Stimulated activated CD8-positive, alpha-beta memory T cell treated with anti-CD3 and anti-CD28 coated beads, Interleukin-7, amount 100 ng/mL, for 1 hour (primary cell): ENCODE data around the gene SYNGR1.
"Not testable (repeated sequence)": the region's sequence is repeated elsewhere in the genome, so short reads cannot be mapped to it uniquely, and the experiment has no call there.

Experiments used
- DNase-seq, 2 donors: peaks; one replicate each; pipeline ENCODE4 v3.0.0-alpha.2; 2020; ENCODE audit warnings: low read depth in 2 of 2

The SYNGR1 gene

GRCh38 chr22:39405346-39406085 is 55.7 kb downstream of the SYNGR1 start:
- DNase-seq = no peak

- DNase-seq = no peak
Measured at GRCh38 chr22:39408173-39408572, 58.4 kb downstream of the SYNGR1 start.

DNA sequence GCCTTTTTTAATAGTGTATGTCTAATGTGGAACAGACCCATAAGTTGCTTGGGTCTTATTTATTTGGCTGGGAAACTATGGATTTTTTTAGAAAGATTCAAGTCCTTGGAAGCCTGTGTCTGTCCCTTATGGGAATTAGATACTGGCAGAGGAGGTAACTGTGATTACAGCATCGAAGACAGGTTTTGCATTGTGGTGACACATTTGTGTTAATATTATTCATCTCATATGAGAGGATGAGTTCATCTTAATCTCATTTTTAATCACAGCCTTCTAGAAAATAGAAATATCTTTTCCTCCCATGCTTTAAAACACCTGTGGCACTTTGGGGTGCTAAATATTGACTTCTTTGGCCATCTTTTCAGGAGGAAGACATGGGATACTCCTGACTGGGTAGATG is 59.0 kb downstream of the SYNGR1 start:
- DNase-seq = no peak

DNA sequence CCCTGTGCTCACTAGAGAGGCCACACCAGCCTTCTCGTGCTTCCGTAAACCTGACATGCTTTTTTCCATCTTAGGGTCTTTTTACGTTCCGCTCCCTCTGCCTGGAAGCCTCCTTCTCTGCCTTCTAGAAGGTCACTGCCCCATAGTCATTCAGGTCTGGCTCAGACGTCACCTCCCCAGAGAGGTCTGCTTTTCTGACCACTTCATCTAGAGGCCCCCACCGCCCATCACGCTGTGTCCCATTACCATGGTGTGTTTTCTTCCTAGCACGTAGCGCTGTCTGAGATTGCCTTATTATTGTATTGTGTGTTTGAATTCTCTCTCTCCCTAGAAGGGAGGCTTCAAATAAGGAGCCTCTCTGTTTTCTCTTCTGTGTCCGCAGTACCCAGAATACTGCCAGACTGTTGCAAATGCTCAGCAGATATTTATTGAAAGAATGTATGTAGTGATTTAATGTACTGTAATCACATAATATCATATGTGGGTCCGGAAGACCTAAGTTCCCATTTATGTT is 59.8 kb downstream of the SYNGR1 start:
- DNase-seq = no peak

- DNase-seq = no peak
Measured at GRCh38 chr22:39410264-39410663, 60.5 kb downstream of the SYNGR1 start.

DNA sequence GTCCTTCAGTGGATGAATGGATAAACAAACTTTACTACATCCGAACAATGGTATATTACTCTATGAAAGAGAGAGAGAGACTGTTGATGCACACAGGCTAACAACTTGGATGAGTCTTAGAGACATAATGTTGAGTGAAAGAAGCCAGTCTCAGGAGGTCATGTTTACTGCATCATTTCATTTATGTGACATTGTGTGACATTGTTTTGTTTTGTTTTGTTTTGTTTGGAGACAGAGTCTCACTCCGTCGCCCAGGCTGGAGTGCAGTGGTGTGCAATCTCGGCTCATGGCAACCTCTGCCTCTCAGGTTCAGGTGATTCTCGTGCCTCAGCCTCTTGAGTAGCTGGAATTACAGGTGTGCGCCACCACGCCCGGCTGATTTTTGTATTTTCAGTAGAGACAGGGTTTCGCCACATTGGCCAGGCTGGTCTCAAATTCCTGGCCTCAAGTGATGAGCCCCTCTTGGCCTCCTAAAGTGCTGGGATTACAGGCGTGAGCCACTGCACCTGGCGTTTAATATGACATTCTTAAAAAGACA is 62.1 kb downstream of the SYNGR1 start:
- not testable (repeated sequence) for DNase-seq

GRCh38 chr22:39413204-39413603 is 63.4 kb downstream of the SYNGR1 start:
- not testable (repeated sequence) for DNase-seq

- no peak for DNase-seq
Measured at GRCh38 chr22:39414377-39414776, 64.6 kb downstream of the SYNGR1 start.

- no peak for DNase-seq
Measured at GRCh38 chr22:39414886-39415285, 65.1 kb downstream of the SYNGR1 start.

GRCh38 chr22:39415506-39415905 is 65.7 kb downstream of the SYNGR1 start:
- DNase-seq = no peak

DNA sequence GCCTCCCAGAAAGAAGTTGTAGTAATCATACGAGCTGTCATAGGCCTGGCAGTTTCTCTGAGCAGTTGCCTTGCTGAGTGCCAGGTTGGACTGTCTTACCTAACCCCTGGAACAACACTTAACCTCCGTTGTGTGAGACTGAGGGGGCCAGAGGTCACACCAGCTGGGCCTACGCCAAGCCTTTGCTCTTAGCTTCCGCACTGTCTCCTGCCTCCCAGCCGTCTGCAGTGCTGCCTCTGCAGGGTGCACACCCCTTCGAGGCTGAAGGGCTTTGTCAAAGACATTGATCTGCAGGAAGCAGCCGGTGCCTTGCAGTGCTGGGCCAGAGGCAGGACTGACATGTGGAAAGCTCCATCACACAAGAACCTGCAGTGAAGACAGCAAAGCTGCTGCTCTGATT is 66.5 kb downstream of the SYNGR1 start:
- no peak for DNase-seq

- DNase-seq = no peak
Measured at GRCh38 chr22:39417641-39418040, 67.8 kb downstream of the SYNGR1 start.

GRCh38 chr22:39418696-39419095 is 68.9 kb downstream of the SYNGR1 start:
- no peak for DNase-seq

- no peak for DNase-seq
Measured at GRCh38 chr22:39419096-39419495, 69.3 kb downstream of the SYNGR1 start.

GRCh38 chr22:39419911-39420310 is 70.1 kb downstream of the SYNGR1 start:
- no peak for DNase-seq

DNA sequence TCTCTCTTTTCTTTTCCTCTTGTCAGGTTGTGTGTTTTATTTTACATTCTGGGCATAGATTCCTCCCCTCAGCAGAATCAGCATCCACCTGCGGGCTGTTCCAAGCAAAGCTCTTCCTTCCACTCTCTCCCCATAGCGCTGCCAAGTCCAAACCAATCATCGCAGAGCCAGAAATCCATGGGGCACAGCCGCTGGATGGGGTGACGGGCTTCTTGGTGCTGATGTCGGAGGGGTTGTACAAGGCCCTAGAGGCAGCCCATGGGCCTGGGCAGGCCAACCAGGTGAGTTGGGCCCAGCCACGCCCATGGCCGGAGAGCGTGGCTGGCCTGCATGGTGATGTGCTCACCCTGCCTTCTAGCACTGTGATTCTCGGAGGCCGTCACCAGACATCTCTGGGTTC is 71.9 kb downstream of the SYNGR1 start:
- no peak for DNase-seq

DNA sequence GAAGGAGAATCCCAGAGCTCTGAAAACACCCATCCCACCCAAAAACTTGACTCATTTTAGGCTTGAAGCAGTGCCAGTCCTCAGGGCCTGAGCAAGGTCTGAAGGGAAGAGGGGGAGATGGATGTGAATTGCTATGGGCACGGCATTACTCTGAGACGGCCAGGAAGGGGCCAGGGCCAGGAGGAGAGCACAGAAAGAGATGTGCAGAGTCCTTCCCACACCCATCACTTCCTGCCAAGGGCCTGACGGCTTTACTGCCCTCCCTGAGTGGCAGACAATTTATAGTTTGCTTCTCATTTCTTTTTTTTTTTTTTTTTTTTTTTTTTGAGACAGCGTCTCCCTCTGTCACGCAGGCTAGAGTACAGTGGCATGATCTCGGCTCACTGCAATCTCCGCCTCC is 72.3 kb downstream of the SYNGR1 start:
- DNase-seq = no peak

GRCh38 chr22:39422721-39423120 is 72.9 kb downstream of the SYNGR1 start:
- no peak for DNase-seq

DNA sequence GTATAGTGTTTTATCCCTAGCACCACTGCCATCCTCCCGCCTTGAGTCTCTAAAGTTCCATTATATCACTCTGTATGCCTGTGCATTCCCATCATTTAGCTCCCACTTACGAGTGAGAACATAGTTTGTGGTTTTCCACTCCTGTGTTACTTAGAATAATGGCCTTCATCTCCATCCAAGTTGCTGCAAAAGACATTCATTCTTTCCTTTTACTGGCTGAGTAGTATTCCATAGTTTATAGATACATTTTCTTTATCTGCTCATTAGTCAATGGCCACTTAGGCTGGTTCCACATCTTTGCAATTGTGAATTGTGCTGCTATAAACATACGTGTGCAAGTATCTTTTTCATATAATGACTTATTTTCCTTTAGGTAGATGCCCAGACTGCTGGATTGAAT is 74.2 kb downstream of the SYNGR1 start:
- no peak for DNase-seq

DNA sequence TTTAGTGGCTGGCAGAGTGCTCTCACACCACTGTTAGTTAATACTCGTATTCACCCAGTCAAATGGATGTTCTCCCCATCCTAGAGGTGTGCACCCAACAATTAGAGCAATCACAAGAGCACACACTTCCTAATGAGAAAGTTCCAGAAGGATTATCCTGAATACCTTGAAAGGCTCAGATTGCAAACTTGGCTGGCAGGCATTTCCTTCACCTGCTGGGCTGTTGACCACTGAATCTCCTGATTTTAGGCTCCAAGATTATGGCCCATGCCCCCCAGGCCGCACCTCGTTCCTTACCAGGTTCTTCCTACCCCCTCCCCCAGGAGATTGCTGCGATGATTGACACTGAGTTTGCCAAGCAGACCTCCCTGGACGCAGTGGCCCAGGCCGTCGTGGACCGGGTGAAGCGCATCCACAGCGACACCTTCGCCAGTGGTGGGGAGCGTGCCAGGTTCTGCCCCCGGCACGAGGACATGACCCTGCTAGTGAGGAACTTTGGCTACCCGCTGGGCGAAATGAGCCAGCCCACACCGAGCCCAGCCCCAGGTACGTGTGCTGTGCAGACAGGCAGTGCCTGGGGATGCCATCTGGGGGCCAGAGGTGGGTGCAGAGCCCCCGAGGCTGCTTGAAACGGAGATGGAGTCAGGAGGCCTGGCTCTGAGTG is 76.7 kb downstream of the SYNGR1 start:
- DNase-seq = no peak

DNA sequence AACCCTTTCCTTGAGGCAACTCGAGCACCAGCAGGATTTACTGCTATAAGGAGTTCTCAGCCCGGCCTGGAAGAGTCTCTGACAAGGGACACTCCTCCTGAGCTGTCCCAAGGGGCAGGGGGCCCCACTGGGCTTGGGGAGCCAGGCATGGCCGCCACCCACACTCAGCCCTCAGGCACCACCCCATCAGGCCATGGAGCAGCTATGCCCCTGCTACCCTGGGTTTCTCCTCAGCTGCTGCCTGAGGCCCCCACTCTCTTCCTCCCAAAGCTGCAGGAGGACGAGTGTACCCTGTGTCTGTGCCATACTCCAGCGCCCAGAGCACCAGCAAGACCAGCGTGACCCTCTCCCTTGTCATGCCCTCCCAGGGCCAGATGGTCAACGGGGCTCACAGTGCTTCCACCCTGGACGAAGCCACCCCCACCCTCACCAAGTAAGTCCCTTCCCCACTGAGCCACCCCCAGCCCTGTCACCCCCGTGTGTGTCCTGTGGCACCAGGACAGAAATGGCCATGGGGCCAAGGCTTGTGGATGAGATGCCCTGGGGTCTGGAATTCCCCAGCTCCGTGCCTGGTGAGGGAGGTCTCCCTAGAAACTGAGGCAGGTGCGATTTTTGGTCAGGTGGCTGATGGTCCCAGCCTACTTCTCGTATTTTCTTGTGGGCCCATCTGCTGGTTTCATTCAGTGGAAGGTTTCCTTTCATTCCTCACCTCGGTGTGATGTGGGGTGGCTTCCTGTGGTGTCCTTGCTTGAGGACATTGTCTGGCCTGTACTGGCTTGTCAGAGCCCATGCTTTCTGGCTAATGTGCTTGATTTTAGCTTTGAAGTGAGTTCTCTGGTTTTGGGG is 78.2 kb downstream of the SYNGR1 start:
- no peak for DNase-seq

DNA sequence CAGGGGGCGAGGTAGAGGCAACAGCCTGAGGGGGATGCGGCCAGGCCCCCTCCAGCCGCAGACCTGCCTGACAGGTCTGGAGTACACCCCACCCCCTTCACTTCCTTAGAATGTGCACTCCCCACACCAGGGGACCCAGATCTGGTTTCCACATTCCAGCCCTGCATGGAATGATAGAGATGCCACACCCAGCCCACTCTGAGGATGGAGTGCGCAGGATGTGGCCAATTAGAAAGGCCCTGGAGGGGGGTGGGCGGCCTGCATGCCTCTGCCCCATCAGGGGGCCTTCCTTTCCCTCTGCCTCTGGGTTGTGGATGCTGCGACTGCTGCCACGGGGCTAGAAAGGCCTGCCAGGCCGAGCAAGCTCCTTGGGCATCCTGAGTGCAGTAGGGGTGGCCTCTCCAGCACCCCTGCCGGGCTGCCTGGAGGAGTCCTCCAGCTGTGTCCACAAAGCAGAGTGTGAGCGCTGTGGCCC is 78.8 kb downstream of the SYNGR1 start:
- DNase-seq = no peak
